HEK293 (cell line): Measurements from ENCODE around the gene SBF1.

Experiments used
- EGR2 ChIP-seq: fragments of 450-650 bp; formaldehyde crosslinking; IDR thresholded peaks from 2 replicates; pipeline ENCODE4 v1.5.1; 2016; ENCODE audit warnings: low read depth, missing biosample characterization, missing genetic modification characterization
- GLI2 ChIP-seq: fragments of 450-650 bp; formaldehyde crosslinking; IDR thresholded peaks from 2 replicates; pipeline ENCODE4; 2017; ENCODE audit warnings: missing biosample characterization, missing genetic modification characterization, low read depth, borderline replicate concordance
- GLI4 ChIP-seq: fragments of 450-650 bp; formaldehyde crosslinking; IDR thresholded peaks from 2 replicates; pipeline ENCODE4 v1.5.1; 2016; ENCODE audit warnings: missing biosample characterization, missing genetic modification characterization
- KLF7 ChIP-seq: fragments of 450-650 bp; formaldehyde crosslinking; IDR thresholded peaks from 2 replicates; pipeline ENCODE4 v1.5.1; 2016; ENCODE audit warnings: missing biosample characterization, missing genetic modification characterization, borderline replicate concordance
- KLF9 ChIP-seq: fragments of 450-650 bp; formaldehyde crosslinking; IDR thresholded peaks from 2 replicates; pipeline ENCODE4 v1.5.1; 2016; ENCODE audit warnings: missing biosample characterization, missing genetic modification characterization, low read depth
- SCRT2 ChIP-seq: fragments of 450-650 bp; formaldehyde crosslinking; IDR thresholded peaks from 2 replicates; pipeline ENCODE4 v1.5.1; 2016; ENCODE audit warnings: missing biosample characterization, missing genetic modification characterization
- SP7 ChIP-seq: fragments of 450-650 bp; formaldehyde crosslinking; IDR thresholded peaks from 2 replicates; pipeline ENCODE4 v1.5.1; 2016; ENCODE audit warnings: missing biosample characterization, missing genetic modification characterization
- TCF7L2 ChIP-seq: IDR thresholded peaks from 2 replicates; pipeline ENCODE4 v1.6.1; 2011; ENCODE audit warnings: low read depth, mild to moderate bottlenecking, inconsistent platforms, low read length, moderate library complexity, borderline replicate concordance
- ZBTB21 ChIP-seq: fragments of 450-650 bp; formaldehyde crosslinking; IDR thresholded peaks from 2 replicates; pipeline ENCODE4 v1.5.1; 2017; ENCODE audit warnings: missing biosample characterization, missing genetic modification characterization
- ZBTB7A ChIP-seq: fragments of 450-650 bp; formaldehyde crosslinking; IDR thresholded peaks from 2 replicates; pipeline ENCODE4 v1.5.1; 2016; ENCODE audit warnings: low read depth, missing biosample characterization, missing genetic modification characterization
- ZFP3 ChIP-seq: fragments of 450-650 bp; formaldehyde crosslinking; IDR thresholded peaks from 2 replicates; pipeline ENCODE4 v1.5.1; 2016; ENCODE audit warnings: low read depth, missing biosample characterization, missing genetic modification characterization
- ZNF112 ChIP-seq: fragments of 450-650 bp; formaldehyde crosslinking; IDR thresholded peaks from 2 replicates; pipeline ENCODE4 v1.5.0; 2017; ENCODE audit warnings: missing biosample characterization, missing genetic modification characterization
- ZNF239 ChIP-seq: fragments of 450-650 bp; formaldehyde crosslinking; IDR thresholded peaks from 2 replicates; pipeline ENCODE4 v1.5.1; 2016; ENCODE audit warnings: missing biosample characterization, missing genetic modification characterization
- ZNF24 ChIP-seq: fragments of 450-650 bp; formaldehyde crosslinking; IDR thresholded peaks from 2 replicates; pipeline ENCODE4 v1.5.1; 2016; ENCODE audit warnings: missing biosample characterization, missing genetic modification characterization
- ZNF248 ChIP-seq: fragments of 450-650 bp; formaldehyde crosslinking; IDR thresholded peaks from 2 replicates; pipeline ENCODE4 v1.5.1; 2017; ENCODE audit warnings: missing biosample characterization, missing genetic modification characterization
- ZNF341 ChIP-seq: fragments of 450-650 bp; formaldehyde crosslinking; IDR thresholded peaks from 2 replicates; pipeline ENCODE4; 2016; ENCODE audit warnings: low read depth, missing biosample characterization, missing genetic modification characterization
- ZNF501 ChIP-seq: fragments of 450-650 bp; formaldehyde crosslinking; IDR thresholded peaks from 2 replicates; pipeline ENCODE4 v1.5.1; 2016; ENCODE audit warnings: missing biosample characterization, missing genetic modification characterization
- ZNF561 ChIP-seq: fragments of 450-650 bp; IDR thresholded peaks from 2 replicates; pipeline ENCODE4 v1.5.1; 2018; ENCODE audit warnings: missing biosample characterization, missing genetic modification characterization, borderline replicate concordance
- ZNF660 ChIP-seq: fragments of 450-650 bp; IDR thresholded peaks from 2 replicates; pipeline ENCODE4 v1.5.1; 2018; ENCODE audit warnings: missing biosample characterization, mild to moderate bottlenecking, missing genetic modification characterization
- ZSCAN23 ChIP-seq: fragments of 450-650 bp; formaldehyde crosslinking; IDR thresholded peaks from 2 replicates; pipeline ENCODE4 v1.5.1; 2016; ENCODE audit warnings: missing biosample characterization, missing genetic modification characterization
- TF ChIP-seq, protein P1 (sequence below): fragments of 450-650 bp; formaldehyde crosslinking; IDR thresholded peaks from 2 replicates; pipeline ENCODE4 v1.5.1; 2016; ENCODE audit warnings: missing biosample characterization, missing genetic modification characterization
- TF ChIP-seq, protein P2 (sequence below): fragments of 450-650 bp; formaldehyde crosslinking; optimal IDR thresholded peaks from 2 replicates; pipeline ENCODE3; 2016; ENCODE audit warnings: missing biosample characterization, mild to moderate bottlenecking, missing genetic modification characterization
- TF ChIP-seq, protein P3 (sequence below): fragments of 450-650 bp; formaldehyde crosslinking; IDR thresholded peaks from 2 replicates; pipeline ENCODE4 v1.5.1; 2016; ENCODE audit warnings: missing biosample characterization, missing genetic modification characterization
- TF ChIP-seq, protein P4 (sequence below): fragments of 450-650 bp; formaldehyde crosslinking; IDR thresholded peaks from 2 replicates; pipeline ENCODE4 v1.5.1; 2017; ENCODE audit warnings: missing biosample characterization, missing genetic modification characterization
- TF ChIP-seq, protein P5 (sequence below): fragments of 450-650 bp; formaldehyde crosslinking; IDR thresholded peaks from 2 replicates; pipeline ENCODE4 v1.5.1; 2016; ENCODE audit warnings: missing biosample characterization, missing genetic modification characterization, low read depth
- TF ChIP-seq, protein P6 (sequence below): fragments of 450-650 bp; formaldehyde crosslinking; IDR thresholded peaks from 2 replicates; pipeline ENCODE4 v1.5.1; 2016; ENCODE audit warnings: missing biosample characterization, missing genetic modification characterization

Gene SBF1

DNA sequence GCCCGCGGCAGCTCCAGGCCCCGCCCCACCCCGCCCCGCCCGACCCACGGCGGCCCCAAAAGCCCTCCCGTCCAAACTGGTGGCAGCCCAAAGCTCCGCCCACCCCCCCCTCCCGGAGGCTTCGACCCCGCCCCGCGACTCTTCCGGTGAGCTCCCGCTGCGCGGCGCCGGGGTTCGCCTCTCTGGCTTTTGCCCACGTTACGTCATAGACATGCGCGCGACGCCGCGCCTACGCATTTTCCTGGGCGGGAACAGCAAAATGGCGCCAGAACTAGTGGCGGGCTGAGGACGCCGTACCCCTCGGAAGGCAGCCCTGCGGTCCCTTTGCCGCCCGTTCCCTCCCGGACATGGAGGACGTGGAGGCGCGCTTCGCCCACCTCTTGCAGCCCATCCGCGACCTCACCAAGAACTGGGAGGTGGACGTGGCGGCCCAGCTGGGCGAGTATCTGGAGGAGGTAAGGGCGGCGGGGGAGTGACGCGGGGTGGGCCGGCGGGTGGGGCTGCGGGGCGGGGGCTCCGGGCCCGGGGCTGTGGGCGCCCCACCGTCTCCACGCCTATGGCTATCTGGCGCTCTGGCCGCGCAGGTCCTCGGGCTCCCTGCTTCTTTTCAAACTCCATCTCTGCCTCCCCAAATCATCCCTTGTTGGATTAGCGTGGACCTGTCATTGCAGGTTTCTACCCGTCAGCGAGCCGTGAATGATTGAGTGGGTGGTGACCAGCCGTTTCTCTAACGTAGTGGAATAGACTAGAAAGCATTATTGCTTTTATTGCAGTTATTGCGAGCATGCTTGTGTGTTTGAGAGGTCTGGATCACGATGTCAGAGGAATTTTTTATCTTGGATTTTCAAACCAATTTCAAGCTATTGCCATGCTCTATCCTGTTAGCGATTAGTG, 33.4 kb upstream of the SBF1 start, which contains the start of gene NCAPH2 (continued):
- TF ChIP-seq KLF9 (peak; percentile 93), GLI4 (tag by site-specific recombination) (no peak; the same call in 1 of the 2 replicates), ZNF341 (peak; percentile 83), EGR2 (tag by site-specific recombination) (peak; percentile 94), ZNF660 (peak; percentile 77; the same call in 1 of the 2 replicates), ZNF501 (peak; percentile 86), ZNF248 (tag by site-specific recombination) (no peak), ZNF561 (0 out of 2 replicates have a peak, but pooled peaks have one; percentile 34), ZNF239 (tag by site-specific recombination) (0 out of 2 replicates have a peak, but pooled peaks have one; percentile 60), ZFP3 (tag by site-specific recombination) (no peak), ZBTB21 (tag by site-specific recombination) (peak; percentile 98), ZNF24 (tag by site-specific recombination) (peak; percentile 75; the same call in 1 of the 2 replicates), SP7 (tag by site-specific recombination) (peak; percentile 84), ZNF112 (tag by site-specific recombination) (no peak), KLF7 (peak; percentile 96), ZBTB7A (tag by site-specific recombination) (peak; percentile 66; the same call in 1 of the 2 replicates), GLI2 (tag by site-specific recombination) (no peak), TCF7L2 (no peak), ZSCAN23 (tag by site-specific recombination) (0 out of 2 replicates have a peak, but pooled peaks have one; percentile 57), SCRT2 (tag by site-specific recombination) (0 out of 2 replicates have a peak, but pooled peaks have one; percentile 10)
- TF ChIP-seq, protein P1, sequence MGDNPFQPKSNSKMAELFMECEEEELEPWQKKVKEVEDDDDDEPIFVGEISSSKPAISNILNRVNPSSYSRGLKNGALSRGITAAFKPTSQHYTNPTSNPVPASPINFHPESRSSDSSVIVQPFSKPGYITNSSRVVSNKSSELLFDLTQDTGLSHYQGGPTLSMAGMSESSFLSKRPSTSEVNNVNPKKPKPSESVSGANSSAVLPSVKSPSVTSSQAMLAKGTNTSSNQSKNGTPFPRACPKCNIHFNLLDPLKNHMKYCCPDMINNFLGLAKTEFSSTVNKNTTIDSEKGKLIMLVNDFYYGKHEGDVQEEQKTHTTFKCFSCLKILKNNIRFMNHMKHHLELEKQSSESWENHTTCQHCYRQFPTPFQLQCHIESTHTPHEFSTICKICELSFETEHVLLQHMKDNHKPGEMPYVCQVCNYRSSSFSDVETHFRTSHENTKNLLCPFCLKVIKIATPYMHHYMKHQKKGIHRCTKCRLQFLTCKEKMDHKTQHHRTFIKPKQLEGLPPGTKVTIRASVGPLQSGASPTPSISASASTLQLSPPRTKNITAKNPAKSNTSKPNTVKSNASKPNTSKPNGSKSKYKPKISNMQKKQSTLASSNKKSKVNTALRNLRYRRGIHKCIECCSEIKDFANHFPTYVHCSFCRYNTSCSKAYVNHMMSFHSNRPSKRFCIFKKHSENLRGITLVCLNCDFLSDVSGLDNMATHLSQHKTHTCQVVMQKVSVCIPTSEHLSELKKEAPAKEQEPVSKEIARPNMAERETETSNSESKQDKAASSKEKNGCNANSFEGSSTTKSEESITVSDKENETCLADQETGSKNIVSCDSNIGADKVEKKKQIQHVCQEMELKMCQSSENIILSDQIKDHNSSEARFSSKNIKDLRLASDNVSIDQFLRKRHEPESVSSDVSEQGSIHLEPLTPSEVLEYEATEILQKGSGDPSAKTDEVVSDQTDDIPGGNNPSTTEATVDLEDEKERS (tag by site-specific recombination), result 0 out of 2 replicates have a peak, but pooled peaks have one; percentile 19
- TF ChIP-seq, protein P2, sequence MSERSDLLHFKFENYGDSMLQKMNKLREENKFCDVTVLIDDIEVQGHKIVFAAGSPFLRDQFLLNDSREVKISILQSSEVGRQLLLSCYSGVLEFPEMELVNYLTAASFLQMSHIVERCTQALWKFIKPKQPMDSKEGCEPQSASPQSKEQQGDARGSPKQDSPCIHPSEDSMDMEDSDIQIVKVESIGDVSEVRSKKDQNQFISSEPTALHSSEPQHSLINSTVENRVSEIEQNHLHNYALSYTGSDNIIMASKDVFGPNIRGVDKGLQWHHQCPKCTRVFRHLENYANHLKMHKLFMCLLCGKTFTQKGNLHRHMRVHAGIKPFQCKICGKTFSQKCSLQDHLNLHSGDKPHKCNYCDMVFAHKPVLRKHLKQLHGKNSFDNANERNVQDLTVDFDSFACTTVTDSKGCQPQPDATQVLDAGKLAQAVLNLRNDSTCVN (tag by site-specific recombination), result peak; percentile 94
- TF ChIP-seq, protein P3, sequence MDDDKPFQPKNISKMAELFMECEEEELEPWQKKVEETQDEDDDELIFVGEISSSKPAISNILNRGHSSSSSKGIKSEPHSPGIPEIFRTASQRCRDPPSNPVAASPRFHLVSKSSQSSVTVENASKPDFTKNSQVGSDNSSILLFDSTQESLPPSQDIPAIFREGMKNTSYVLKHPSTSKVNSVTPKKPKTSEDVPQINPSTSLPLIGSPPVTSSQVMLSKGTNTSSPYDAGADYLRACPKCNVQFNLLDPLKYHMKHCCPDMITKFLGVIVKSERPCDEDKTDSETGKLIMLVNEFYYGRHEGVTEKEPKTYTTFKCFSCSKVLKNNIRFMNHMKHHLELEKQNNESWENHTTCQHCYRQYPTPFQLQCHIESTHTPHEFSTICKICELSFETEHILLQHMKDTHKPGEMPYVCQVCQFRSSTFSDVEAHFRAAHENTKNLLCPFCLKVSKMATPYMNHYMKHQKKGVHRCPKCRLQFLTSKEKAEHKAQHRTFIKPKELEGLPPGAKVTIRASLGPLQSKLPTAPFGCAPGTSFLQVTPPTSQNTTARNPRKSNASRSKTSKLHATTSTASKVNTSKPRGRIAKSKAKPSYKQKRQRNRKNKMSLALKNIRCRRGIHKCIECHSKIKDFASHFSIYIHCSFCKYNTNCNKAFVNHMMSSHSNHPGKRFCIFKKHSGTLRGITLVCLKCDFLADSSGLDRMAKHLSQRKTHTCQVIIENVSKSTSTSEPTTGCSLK (tag by site-specific recombination), result no peak
- TF ChIP-seq, protein P4, sequence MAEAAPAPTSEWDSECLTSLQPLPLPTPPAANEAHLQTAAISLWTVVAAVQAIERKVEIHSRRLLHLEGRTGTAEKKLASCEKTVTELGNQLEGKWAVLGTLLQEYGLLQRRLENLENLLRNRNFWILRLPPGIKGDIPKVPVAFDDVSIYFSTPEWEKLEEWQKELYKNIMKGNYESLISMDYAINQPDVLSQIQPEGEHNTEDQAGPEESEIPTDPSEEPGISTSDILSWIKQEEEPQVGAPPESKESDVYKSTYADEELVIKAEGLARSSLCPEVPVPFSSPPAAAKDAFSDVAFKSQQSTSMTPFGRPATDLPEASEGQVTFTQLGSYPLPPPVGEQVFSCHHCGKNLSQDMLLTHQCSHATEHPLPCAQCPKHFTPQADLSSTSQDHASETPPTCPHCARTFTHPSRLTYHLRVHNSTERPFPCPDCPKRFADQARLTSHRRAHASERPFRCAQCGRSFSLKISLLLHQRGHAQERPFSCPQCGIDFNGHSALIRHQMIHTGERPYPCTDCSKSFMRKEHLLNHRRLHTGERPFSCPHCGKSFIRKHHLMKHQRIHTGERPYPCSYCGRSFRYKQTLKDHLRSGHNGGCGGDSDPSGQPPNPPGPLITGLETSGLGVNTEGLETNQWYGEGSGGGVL, result peak; percentile 60
- TF ChIP-seq, protein P5, sequence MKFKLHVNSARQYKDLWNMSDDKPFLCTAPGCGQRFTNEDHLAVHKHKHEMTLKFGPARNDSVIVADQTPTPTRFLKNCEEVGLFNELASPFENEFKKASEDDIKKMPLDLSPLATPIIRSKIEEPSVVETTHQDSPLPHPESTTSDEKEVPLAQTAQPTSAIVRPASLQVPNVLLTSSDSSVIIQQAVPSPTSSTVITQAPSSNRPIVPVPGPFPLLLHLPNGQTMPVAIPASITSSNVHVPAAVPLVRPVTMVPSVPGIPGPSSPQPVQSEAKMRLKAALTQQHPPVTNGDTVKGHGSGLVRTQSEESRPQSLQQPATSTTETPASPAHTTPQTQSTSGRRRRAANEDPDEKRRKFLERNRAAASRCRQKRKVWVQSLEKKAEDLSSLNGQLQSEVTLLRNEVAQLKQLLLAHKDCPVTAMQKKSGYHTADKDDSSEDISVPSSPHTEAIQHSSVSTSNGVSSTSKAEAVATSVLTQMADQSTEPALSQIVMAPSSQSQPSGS (tag by site-specific recombination), result peak; percentile 96
- TF ChIP-seq, protein P6, sequence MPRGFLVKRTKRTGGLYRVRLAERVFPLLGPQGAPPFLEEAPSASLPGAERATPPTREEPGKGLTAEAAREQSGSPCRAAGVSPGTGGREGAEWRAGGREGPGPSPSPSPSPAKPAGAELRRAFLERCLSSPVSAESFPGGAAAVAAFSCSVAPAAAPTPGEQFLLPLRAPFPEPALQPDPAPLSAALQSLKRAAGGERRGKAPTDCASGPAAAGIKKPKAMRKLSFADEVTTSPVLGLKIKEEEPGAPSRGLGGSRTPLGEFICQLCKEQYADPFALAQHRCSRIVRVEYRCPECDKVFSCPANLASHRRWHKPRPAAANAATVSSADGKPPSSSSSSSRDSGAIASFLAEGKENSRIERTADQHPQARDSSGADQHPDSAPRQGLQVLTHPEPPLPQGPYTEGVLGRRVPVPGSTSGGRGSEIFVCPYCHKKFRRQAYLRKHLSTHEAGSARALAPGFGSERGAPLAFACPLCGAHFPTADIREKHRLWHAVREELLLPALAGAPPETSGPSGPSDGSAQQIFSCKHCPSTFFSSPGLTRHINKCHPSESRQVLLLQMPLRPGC (tag by site-specific recombination), result peak; percentile 92
